Neural cell (in vitro differentiated cells): ENCODE data around the gene MSI2.

Source experiments
- EP300 ChIP-seq: fragments of 450-650 bp; conservative IDR thresholded peaks from 2 replicates; pipeline ENCODE4 v1.6.1; 2014; ENCODE audit warnings: antibody characterized with exemption, mild to moderate bottlenecking, moderate library complexity; ENCODE audit not compliant: poor library complexity, severe bottlenecking
- EZH2 ChIP-seq: fragments of 200-600, 300-800 bp; shearing (Covaris generic), sonication (generic); IDR thresholded peaks from 2 replicates; pipeline ENCODE4 v1.6.1; 2014; ENCODE audit warnings: antibody characterized with exemption, low read length, borderline replicate concordance, mild to moderate bottlenecking; ENCODE audit not compliant: insufficient read depth, poor library complexity, severe bottlenecking
- MXI1 ChIP-seq: fragments of 450-650 bp; conservative IDR thresholded peaks from 2 replicates; pipeline ENCODE4 v1.6.1; 2014; ENCODE audit warnings: antibody characterized with exemption, mild to moderate bottlenecking; ENCODE audit not compliant: poor library complexity, severe bottlenecking
- POLR2AphosphoS5 ChIP-seq: IDR thresholded peaks from 2 replicates; pipeline ENCODE4 v1.6.1; 2012
- RAD21 ChIP-seq: fragments of 450-650 bp; conservative IDR thresholded peaks from 2 replicates; pipeline ENCODE4 v1.6.1; 2014; ENCODE audit warnings: antibody characterized with exemption, mild to moderate bottlenecking, moderate library complexity
- SMC3 ChIP-seq: fragments of 450-650 bp; conservative IDR thresholded peaks from 2 replicates; pipeline ENCODE4 v1.6.1; 2014; ENCODE audit warnings: antibody characterized with exemption, mild to moderate bottlenecking, moderate library complexity; ENCODE audit not compliant: poor library complexity
- TAF1 ChIP-seq: IDR thresholded peaks from 2 replicates; pipeline ENCODE4 v1.6.1; 2012; ENCODE audit warnings: low read depth
- TF ChIP-seq, protein P1 (sequence below): fragments of 450-650 bp; IDR thresholded peaks from 2 replicates; pipeline ENCODE4 v1.5.1; 2014; ENCODE audit warnings: antibody characterized with exemption, mild to moderate bottlenecking, moderate library complexity; ENCODE audit not compliant: poor library complexity, severe bottlenecking
- TF ChIP-seq, protein P2 (sequence below): IDR thresholded peaks from 2 replicates; pipeline ENCODE4 v1.6.1; 2012; ENCODE audit warnings: borderline replicate concordance

DNA sequence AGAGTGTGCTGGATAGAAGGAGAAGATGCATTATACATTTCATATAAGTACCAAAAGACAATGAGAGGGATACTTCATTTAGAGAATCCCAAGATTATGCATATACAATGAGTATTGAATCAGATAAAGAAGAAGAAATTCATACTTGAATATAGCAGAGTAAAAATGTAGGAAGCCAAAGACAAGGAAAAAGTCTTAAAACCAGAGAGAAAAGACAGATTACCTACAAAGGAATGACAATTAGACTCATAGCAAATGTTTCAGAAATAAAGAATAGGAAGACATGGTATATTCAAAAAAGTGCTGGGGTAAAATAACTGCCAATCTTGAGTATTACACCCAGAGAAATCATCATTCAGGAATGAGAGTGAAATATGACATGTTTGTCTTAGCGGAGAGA lies 6.8 kb upstream of the MSI2 start:
- TF ChIP-seq, protein P1, sequence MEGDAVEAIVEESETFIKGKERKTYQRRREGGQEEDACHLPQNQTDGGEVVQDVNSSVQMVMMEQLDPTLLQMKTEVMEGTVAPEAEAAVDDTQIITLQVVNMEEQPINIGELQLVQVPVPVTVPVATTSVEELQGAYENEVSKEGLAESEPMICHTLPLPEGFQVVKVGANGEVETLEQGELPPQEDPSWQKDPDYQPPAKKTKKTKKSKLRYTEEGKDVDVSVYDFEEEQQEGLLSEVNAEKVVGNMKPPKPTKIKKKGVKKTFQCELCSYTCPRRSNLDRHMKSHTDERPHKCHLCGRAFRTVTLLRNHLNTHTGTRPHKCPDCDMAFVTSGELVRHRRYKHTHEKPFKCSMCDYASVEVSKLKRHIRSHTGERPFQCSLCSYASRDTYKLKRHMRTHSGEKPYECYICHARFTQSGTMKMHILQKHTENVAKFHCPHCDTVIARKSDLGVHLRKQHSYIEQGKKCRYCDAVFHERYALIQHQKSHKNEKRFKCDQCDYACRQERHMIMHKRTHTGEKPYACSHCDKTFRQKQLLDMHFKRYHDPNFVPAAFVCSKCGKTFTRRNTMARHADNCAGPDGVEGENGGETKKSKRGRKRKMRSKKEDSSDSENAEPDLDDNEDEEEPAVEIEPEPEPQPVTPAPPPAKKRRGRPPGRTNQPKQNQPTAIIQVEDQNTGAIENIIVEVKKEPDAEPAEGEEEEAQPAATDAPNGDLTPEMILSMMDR = no peak
- no peak for TF ChIP-seq SMC3
- TF ChIP-seq EP300 = no peak
- no peak for TF ChIP-seq TAF1
- TF ChIP-seq RAD21 = no peak
- TF ChIP-seq EZH2 = no peak
- TF ChIP-seq POLR2AphosphoS5 = no peak
- TF ChIP-seq, protein P2, sequence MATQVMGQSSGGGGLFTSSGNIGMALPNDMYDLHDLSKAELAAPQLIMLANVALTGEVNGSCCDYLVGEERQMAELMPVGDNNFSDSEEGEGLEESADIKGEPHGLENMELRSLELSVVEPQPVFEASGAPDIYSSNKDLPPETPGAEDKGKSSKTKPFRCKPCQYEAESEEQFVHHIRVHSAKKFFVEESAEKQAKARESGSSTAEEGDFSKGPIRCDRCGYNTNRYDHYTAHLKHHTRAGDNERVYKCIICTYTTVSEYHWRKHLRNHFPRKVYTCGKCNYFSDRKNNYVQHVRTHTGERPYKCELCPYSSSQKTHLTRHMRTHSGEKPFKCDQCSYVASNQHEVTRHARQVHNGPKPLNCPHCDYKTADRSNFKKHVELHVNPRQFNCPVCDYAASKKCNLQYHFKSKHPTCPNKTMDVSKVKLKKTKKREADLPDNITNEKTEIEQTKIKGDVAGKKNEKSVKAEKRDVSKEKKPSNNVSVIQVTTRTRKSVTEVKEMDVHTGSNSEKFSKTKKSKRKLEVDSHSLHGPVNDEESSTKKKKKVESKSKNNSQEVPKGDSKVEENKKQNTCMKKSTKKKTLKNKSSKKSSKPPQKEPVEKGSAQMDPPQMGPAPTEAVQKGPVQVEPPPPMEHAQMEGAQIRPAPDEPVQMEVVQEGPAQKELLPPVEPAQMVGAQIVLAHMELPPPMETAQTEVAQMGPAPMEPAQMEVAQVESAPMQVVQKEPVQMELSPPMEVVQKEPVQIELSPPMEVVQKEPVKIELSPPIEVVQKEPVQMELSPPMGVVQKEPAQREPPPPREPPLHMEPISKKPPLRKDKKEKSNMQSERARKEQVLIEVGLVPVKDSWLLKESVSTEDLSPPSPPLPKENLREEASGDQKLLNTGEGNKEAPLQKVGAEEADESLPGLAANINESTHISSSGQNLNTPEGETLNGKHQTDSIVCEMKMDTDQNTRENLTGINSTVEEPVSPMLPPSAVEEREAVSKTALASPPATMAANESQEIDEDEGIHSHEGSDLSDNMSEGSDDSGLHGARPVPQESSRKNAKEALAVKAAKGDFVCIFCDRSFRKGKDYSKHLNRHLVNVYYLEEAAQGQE = no peak
- TF ChIP-seq MXI1 = no peak
